Neural cell (in vitro differentiated cells): ENCODE measurements around the gene NFE2L3. TPM values are rescaled to one million over a fixed set of nuclear protein-coding genes. Genes with fewer than 3 reads are reported as not detected.

ENCODE experiments used
- H2AFZ ChIP-seq: fragments of 200-600, 300-800 bp; sonication (generic), shearing (Covaris generic); 2 replicates; pipeline ENCODE4 v1.6.0; 2014; ENCODE audit warnings: low read depth, mild to moderate bottlenecking, antibody characterized with exemption, low read length, moderate library complexity
- H3F3A ChIP-seq: fragments of 200-600 bp; shearing (Covaris generic); 2 replicates; pipeline ENCODE4 v1.6.1; 2016; ENCODE audit warnings: mild to moderate bottlenecking, moderate library complexity, mixed read lengths, antibody characterized with exemption, low read length; ENCODE audit not compliant: insufficient read depth, poor library complexity, severe bottlenecking
- H3K27ac ChIP-seq: fragments of 200-600, 300-800 bp; sonication (generic), shearing (Covaris generic); 2 replicates; pipeline ENCODE4 v1.5.1; 2014; ENCODE audit warnings: mild to moderate bottlenecking, low read length, moderate library complexity
- H3K27me3 ChIP-seq: fragments of 300-800, 200-600 bp; sonication (generic), shearing (Covaris generic); 2 replicates; pipeline ENCODE4 v1.6.0; 2014; ENCODE audit warnings: mild to moderate bottlenecking, low read depth, low read length, moderate library complexity; ENCODE audit not compliant: insufficient read depth
- H3K36me3 ChIP-seq: fragments of 300-800, 200-600 bp; sonication (generic), shearing (Covaris generic); 2 replicates; pipeline ENCODE4 v1.5.1; 2014; ENCODE audit warnings: mild to moderate bottlenecking, antibody characterized with exemption, low read length, moderate library complexity; ENCODE audit not compliant: insufficient read depth
- H3K4me2 ChIP-seq: fragments of 300-800, 200-600 bp; sonication (generic), shearing (Covaris generic); 2 replicates; pipeline ENCODE4 v1.6.0; 2014; ENCODE audit warnings: mild to moderate bottlenecking, low read length
- H3K4me3 ChIP-seq: fragments of 300-800, 200-600 bp; sonication (generic), shearing (Covaris generic); 2 replicates; pipeline ENCODE4 v1.5.1; 2014; ENCODE audit warnings: mild to moderate bottlenecking, low read length, moderate library complexity
- H3K79me2 ChIP-seq: fragments of 200-600 bp; shearing (Covaris generic); replicated peaks from 2 replicates; pipeline ENCODE4 v1.6.0; 2014; ENCODE audit warnings: mild to moderate bottlenecking, low read length, moderate library complexity; ENCODE audit not compliant: insufficient read depth
- H3K9ac ChIP-seq: fragments of 300-800, 200-600 bp; sonication (generic), shearing (Covaris generic); 2 replicates; pipeline ENCODE4 v1.6.1; 2016; ENCODE audit warnings: mild to moderate bottlenecking, low read length, mixed read lengths
- H3K9me2 ChIP-seq: fragments of 200-600 bp; shearing (Covaris generic); 2 replicates; pipeline ENCODE4 v1.6.1; 2016; ENCODE audit warnings: mild to moderate bottlenecking, low read length, mixed read lengths; ENCODE audit not compliant: insufficient read depth
- H3K9me3 ChIP-seq: fragments of 200-600, 300-800 bp; sonication (generic), shearing (Covaris generic); 2 replicates; pipeline ENCODE4 v1.6.1; 2016; ENCODE audit warnings: mild to moderate bottlenecking, mixed run types, low read length, moderate library complexity, mixed read lengths
- H4K20me1 ChIP-seq: fragments of 200-600 bp; shearing (Covaris generic); 2 replicates; pipeline ENCODE4 v1.6.1; 2016; ENCODE audit warnings: mild to moderate bottlenecking, mixed run types; ENCODE audit not compliant: insufficient read depth
- CTCF ChIP-seq: fragments of 450-650 bp; IDR thresholded peaks from 2 replicates; pipeline ENCODE4 v1.5.1; 2014; ENCODE audit warnings: antibody characterized with exemption, mild to moderate bottlenecking, moderate library complexity; ENCODE audit not compliant: poor library complexity, severe bottlenecking
- EP300 ChIP-seq: fragments of 450-650 bp; conservative IDR thresholded peaks from 2 replicates; pipeline ENCODE4 v1.6.1; 2014; ENCODE audit warnings: antibody characterized with exemption, mild to moderate bottlenecking, moderate library complexity; ENCODE audit not compliant: poor library complexity, severe bottlenecking
- EZH2 ChIP-seq: fragments of 200-600, 300-800 bp; shearing (Covaris generic), sonication (generic); IDR thresholded peaks from 2 replicates; pipeline ENCODE4 v1.6.1; 2014; ENCODE audit warnings: antibody characterized with exemption, low read length, borderline replicate concordance, mild to moderate bottlenecking; ENCODE audit not compliant: insufficient read depth, poor library complexity, severe bottlenecking
- MXI1 ChIP-seq: fragments of 450-650 bp; conservative IDR thresholded peaks from 2 replicates; pipeline ENCODE4 v1.6.1; 2014; ENCODE audit warnings: antibody characterized with exemption, mild to moderate bottlenecking; ENCODE audit not compliant: poor library complexity, severe bottlenecking
- POLR2AphosphoS5 ChIP-seq: IDR thresholded peaks from 2 replicates; pipeline ENCODE4 v1.6.1; 2012
- RAD21 ChIP-seq: fragments of 450-650 bp; conservative IDR thresholded peaks from 2 replicates; pipeline ENCODE4 v1.6.1; 2014; ENCODE audit warnings: antibody characterized with exemption, mild to moderate bottlenecking, moderate library complexity
- REST ChIP-seq: IDR thresholded peaks from 2 replicates; pipeline ENCODE4 v1.6.1; 2012; ENCODE audit warnings: borderline replicate concordance
- SMC3 ChIP-seq: fragments of 450-650 bp; conservative IDR thresholded peaks from 2 replicates; pipeline ENCODE4 v1.6.1; 2014; ENCODE audit warnings: antibody characterized with exemption, mild to moderate bottlenecking, moderate library complexity; ENCODE audit not compliant: poor library complexity
- TAF1 ChIP-seq: IDR thresholded peaks from 2 replicates; pipeline ENCODE4 v1.6.1; 2012; ENCODE audit warnings: low read depth
- polyA plus RNA-seq: library from polyadenylated mRNA; depleted of rRNA; stranded (reverse); fragments of >200 nt; gene quantifications from 2 replicates; pipeline ENCODE4 v1.2.3, GENCODE V29; 2014

The NFE2L3 gene
- polyA plus RNA-seq, 1 donor from 2014 or later, result 2.9 TPM

GRCh38 chr7:26168458-26169023 is 16.5 kb downstream of the NFE2L3 start:
- Histone ChIP-seq H3K9ac (no peak overlapping the region), H4K20me1 (no peaks in the 10 kb centered on the region), H3K4me3 (no peak overlapping the region), H3K79me2 (no peaks in the 10 kb centered on the region), H3K9me2 (no peaks in the 10 kb centered on the region), H3K36me3 (no peaks in the 10 kb centered on the region), H3F3A (no peaks in the 10 kb centered on the region), H3K4me2 (no peak overlapping the region), H3K9me3 (no peaks in the 10 kb centered on the region), H3K27ac (no peak overlapping the region), H3K27me3 (no peaks in the 10 kb centered on the region), H2AFZ (no peak overlapping the region)
- no peak for TF ChIP-seq TAF1
- no peak for TF ChIP-seq MXI1
- TF ChIP-seq POLR2AphosphoS5, result no peak

- Histone ChIP-seq H3K4me3 (no peak overlapping the region), H3K4me2 (no peak overlapping the region), H2AFZ (no peak overlapping the region), H3K9me2 (no peaks in the 10 kb centered on the region), H3K27ac (no peak overlapping the region), H3K79me2 (no peaks in the 10 kb centered on the region), H3K36me3 (no peaks in the 10 kb centered on the region), H3K9ac (no peak overlapping the region), H3K27me3 (no peaks in the 10 kb centered on the region), H3F3A (no peaks in the 10 kb centered on the region), H4K20me1 (no peaks in the 10 kb centered on the region), H3K9me3 (no peaks in the 10 kb centered on the region)
- TF ChIP-seq POLR2AphosphoS5 (no peak), SMC3 (no peak), EP300 (no peak), RAD21 (no peak), MXI1 (no peak), CTCF (no peak), REST (no peak), EZH2 (no peak), TAF1 (no peak)
These were observed 17.3 kb downstream of the NFE2L3 start for GRCh38 chr7:26169271-26169670.
